Right renal cortex interstitium (tissue), 3 donors: ENCODE measurements around the gene FBXW2. TPM values are rescaled to one million over a fixed set of nuclear protein-coding genes. Genes with fewer than 3 reads are reported as not detected.
"Not testable (repeated sequence)": the region's sequence is repeated elsewhere in the genome, so short reads cannot be mapped to it uniquely, and the experiment has no call there.

ENCODE experiments used
- DNase-seq, 3 donors: peaks; one replicate each; pipeline ENCODE4 v3.0.0-alpha.2; 2013; ENCODE audit warnings: low read depth in 3 of 3, low spot score in 2 of 3
- polyA plus RNA-seq, 3 donors: library from polyadenylated mRNA; unstranded; fragments of 120-200 nt; gene quantifications; one replicate each; pipeline ENCODE4 v1.2.1, GENCODE V29; 2013; ENCODE audit not compliant: insufficient read length in 3 of 3

Gene FBXW2
- polyA plus RNA-seq: 10 to 100 TPM; 39.6 to 44.1 (median 42.6) TPM

- peak; percentile 75 to 86 (median 78) for DNase-seq
Observed at GRCh38 chr9:120792898-120793765, at the start of gene FBXW2. Gene FBXW2, minus strand, starts transcription at chr9:120793416. Its CDS starts 5,158 bp downstream, at chr9:120788258.

GRCh38 chr9:120841930-120842684, 48.9 kb upstream of the FBXW2 start:
- DNase-seq: peak in 2 of 3 donors; percentile 23 to 31

GRCh38 chr9:120839146-120839545, 45.9 kb upstream of the FBXW2 start:
- no peak for DNase-seq

GRCh38 chr9:120837921-120838320, 44.7 kb upstream of the FBXW2 start:
- no peak for DNase-seq

GRCh38 chr9:120833325-120833724, 40.1 kb upstream of the FBXW2 start:
- DNase-seq: no peak

GRCh38 chr9:120832807-120833206, 39.6 kb upstream of the FBXW2 start:
- no peak for DNase-seq

GRCh38 chr9:120830865-120831264, 37.6 kb upstream of the FBXW2 start:
- DNase-seq: no peak

GRCh38 chr9:120830151-120830550, 36.9 kb upstream of the FBXW2 start:
- DNase-seq: no peak

- DNase-seq: no peak
Observed at GRCh38 chr9:120829650-120830049, 36.4 kb upstream of the FBXW2 start.

- no peak for DNase-seq
Observed at GRCh38 chr9:120820095-120820494, 26.9 kb upstream of the FBXW2 start.

- no peak for DNase-seq
Observed at GRCh38 chr9:120818595-120818994, 25.4 kb upstream of the FBXW2 start.

- no peak for DNase-seq
Observed at GRCh38 chr9:120815075-120815474, 21.9 kb upstream of the FBXW2 start.

- no peak for DNase-seq
Observed at GRCh38 chr9:120808931-120809330, 15.7 kb upstream of the FBXW2 start.

- no peak for DNase-seq
Observed at GRCh38 chr9:120807607-120808379, 14.6 kb upstream of the FBXW2 start.

GRCh38 chr9:120804784-120805363, 11.7 kb upstream of the FBXW2 start:
- DNase-seq: not testable (repeated sequence)

- DNase-seq: no peak
Observed at GRCh38 chr9:120801441-120801840, 8.2 kb upstream of the FBXW2 start.

GRCh38 chr9:120791161-120791560, 2.1 kb downstream of the FBXW2 start:
- no peak for DNase-seq

GRCh38 chr9:120787933-120788332, 5.3 kb downstream of the FBXW2 start:
- DNase-seq: no peak

- DNase-seq: no peak
Observed at GRCh38 chr9:120783602-120784047, 9.6 kb downstream of the FBXW2 start.

GRCh38 chr9:120781236-120781635, 12.0 kb downstream of the FBXW2 start:
- no peak for DNase-seq
